HG03442 (cell line): ENCODE results near the gene RDH12.

ENCODE experiments used
- ATAC-seq: cut with Tn5 transposase; IDR thresholded peaks from one replicate; pipeline ENCODE4 v1.9.1; 2021; ENCODE audit warnings: mild to moderate bottlenecking, moderate library complexity; ENCODE audit not compliant: unreplicated experiment

The RDH12 gene

DNA sequence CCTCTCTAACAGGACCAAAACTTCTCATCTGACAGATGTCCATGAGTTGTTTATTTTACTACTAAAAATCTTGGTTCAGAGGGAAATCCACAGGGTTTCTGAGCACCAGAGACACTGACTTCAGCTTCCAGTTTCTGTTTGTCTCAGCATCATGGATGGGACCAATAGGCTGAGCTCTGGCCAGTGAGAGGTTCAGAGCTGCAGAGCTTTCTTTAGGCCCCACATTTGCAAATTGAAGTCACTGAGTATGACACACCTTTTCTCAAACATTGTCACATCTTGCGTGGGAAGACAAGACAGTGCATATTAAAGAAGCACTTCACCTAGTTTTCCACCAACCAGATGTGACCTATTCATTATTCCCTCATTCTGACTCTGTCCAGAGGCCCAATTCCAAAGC lies 45.2 kb downstream of the RDH12 start:
- ATAC-seq: no peak

DNA sequence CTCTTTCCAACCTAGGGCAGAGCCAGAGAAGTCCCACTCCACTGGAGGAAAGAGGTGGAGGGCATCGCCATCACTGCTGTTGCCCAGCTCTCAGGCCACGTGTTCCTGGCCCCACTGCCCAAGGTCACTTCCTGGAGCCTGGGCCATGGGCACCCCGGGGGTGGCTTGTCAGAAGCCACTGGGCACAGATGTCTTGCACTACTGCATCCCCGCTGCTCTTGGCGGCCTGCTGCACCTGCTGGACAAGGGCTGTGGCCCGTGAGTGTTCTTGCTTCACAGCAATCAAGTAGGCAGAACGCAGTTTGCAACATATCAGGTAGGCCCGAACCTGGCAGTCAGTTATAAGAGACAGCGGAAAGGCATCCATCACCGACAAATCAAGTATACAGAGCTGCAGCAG lies 46.6 kb downstream of the RDH12 start:
- no peak for ATAC-seq

DNA sequence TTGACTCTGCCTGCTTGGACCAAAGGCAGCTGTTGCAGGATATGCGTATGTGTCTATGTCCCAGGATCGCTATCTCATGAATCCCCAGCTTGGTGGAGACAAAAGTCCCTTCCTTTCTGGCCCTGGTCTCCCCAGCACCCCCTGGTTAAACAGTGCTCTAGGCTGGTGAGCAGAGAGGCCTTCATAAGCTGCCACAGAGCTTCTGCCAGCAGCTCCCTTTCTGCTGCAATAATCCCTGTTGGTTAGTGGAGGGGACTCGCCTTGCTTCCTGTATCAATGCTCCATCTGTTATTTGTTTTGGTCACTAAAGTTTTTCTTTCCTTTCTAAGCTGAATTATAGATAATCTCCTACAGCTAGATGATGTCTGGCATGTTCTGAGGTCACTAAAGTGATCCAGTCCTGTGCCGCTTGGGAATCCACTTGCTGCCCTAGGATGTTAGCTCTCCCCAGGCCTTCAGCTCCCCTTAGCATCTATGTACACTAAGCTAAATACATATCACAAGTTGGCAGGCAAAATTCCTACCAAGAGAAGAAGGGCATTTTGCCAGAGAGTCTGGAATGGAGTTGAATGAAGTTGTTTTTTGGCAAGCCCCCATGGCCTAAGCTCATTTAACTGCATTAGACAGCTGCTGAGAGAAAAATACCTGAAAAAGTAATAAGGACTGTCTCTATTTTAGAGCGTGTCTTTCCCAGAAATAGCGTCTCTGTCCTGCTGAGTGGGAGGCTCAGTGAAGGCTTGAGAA lies 47.8 kb downstream of the RDH12 start:
- ATAC-seq: no peak

DNA sequence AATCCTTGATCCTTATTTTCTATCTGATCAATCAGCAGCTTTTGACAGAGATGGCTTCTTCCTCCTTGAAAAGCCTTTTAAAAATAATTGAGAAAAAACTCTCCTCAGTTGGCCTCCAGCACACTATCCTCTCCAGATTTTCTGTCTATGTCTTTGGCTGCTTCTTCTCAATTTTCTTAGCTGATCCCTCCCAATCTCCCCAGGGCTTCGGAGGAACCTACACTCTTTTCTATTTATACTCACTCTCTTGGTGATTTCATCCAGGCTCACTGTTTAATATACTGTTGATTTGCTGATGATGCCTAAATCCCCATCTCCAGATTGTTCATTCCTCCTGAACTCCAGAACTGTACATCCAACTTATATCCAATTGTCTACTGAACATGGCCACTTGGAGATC lies 54.8 kb downstream of the RDH12 start:
- no peak for ATAC-seq

DNA sequence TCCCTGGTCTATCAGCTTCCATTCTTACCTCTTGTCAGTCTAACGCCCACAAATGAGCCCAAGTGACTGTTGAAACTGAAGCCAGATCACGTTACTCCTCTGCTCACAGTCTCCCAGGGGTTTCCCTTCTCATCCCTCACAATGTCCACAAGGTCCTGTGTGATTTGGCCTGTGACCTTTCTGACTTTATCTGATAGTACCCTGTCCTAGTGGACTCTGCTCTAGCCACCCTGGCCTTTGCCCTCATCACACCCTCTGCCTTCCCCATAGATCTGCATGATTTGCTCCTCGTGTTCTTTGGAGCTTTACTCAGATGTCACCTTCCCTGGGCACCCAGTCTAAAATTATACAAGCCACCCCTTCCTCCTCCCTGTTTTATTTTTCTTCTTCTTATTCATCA lies 55.5 kb downstream of the RDH12 start:
- ATAC-seq: no peak

DNA sequence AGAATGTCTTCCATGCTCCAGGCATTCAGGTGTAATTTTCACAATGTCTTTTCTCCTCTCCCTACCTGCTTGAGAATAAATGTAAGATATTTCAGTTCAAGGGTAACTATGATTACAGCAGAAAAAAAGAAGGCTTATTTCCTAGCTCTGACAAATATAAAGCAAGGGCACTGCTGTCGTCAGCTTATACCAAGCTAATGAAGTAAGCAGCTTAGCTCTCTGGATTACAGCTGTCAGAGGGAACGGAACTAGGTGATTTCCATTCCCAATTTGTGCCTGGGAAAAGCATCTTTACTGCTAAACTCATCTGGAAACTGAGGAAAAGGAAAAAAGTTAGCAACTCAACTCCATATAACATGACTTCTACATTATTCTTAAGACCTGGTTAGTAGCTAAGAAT lies 58.2 kb downstream of the RDH12 start:
- ATAC-seq: no peak

DNA sequence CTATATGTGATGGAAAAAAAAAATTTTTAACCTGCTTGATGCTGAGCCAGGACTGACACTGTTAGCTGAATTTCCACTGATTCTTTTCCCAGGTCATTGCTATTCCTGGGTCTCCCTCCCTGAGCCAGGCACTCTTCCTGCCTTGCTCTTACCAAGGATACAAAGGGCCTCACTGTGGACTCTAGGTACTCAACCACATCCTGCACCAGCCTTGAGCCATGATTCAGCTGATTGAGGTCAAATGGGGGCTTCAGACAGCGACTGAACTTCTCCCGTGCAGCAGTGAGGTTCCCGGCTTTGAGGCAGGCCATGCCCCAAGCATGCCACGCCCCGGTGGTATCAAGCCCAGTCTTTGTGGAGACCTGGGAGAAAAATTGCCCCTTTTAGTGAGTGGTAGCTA lies 60.4 kb downstream of the RDH12 start:
- ATAC-seq: no peak

DNA sequence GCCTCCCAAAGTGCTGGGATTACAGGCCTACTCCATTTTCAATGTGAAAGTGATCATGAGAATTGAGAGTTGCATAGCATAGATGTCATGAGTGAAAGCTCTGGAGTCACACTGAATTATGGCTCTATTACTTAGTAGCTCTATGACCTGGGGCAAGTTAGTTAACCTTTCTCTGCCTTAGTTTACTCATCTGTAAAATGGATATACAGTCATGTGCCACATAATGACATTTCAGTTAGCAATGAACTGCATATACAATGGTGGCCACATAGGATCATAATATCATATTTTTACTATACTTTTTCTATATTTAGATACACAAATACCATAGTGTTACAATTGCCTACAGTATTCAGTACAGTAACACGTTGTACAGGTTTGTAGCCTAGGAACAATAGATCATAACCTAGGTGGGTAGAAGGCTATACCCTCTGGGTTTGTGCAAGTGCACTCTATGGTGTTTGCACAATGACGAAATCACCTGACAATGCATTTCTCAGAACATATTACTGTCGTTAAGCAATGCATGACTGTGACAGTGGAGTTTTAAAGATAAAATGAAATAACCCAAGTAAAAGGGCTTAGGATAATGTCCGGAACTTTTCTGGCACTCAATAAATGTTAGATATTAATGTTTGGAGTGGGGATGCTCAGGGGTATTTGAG lies 61.6 kb downstream of the RDH12 start:
- ATAC-seq: no peak

DNA sequence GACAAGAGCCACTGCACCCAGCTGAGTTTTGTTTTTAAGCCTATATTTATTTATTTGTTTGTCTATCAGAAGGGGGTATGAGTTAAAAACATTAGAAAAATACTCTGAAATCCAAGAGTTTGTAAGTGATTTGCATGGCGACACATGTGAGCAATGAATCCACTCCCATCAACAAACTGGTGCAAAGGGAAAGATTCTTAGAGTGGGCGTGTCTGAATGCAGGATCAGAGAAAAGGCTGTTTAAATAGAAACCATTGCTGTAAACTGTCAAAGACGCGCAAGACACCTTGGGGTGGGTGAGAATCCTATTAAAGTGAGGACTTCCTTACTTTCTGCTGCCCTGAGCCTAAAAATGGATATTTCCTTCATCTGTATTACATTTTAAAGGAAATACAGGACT lies 62.8 kb downstream of the RDH12 start:
- no peak for ATAC-seq

DNA sequence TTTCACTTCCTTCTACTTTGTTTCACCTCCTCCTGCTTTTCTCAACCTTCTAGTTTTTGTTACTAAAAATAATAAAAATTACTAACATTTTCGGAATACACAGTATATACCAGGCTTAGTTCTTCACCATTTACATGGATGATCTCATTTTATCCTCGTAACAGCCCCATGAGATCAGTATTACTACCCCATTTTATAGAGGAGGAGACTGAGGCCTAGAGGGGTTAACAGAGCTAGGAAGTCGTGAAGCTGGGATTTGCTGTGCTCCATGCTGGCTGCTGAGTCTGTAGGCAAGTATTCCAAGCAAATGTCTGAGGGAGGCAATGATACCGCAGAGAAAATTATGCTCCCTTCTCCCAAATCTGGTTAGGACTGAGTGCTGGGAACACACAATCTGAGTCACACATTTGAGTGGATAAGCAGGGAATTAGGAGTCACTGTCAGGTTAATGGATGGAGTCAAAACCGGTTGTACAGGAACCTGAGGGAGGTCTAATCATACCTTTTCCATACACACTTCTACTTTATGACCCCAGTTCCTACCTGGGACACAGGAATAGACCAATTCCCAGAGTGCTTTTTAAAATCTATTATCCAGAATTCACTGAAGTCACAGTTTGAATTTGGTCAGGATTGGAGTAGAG lies 63.6 kb downstream of the RDH12 start:
- no peak for ATAC-seq

DNA sequence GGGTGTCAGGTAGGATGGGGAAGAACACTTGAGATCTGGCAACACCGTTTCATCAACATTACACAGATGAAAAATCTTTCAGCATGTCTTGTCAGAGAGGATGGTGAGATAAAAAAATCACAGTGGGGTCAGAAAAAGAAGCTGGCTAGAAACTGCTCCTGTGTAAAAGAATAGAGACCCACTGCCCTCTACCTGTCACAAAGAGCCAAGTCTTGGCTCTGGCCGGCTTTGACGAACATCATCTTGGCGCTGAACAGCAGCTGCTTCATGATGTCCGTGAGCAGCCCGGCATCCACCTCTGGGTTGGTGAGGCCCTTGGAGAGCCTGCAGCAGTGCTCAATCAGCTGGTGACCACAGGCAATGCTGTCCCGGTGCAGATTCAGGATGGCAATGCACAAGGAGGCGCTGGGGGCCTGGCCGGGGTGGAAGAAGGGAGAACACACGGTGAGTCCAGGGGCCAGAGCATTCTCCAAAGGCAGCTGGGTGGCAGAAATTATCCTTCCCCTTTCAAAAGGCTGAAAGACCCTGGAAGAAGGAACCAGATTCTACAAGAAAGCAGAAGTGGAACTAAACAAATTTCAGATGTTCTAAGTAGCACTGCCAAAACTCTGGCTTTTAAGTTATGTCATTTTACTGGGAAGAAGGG lies 64.5 kb downstream of the RDH12 start:
- no peak for ATAC-seq

DNA sequence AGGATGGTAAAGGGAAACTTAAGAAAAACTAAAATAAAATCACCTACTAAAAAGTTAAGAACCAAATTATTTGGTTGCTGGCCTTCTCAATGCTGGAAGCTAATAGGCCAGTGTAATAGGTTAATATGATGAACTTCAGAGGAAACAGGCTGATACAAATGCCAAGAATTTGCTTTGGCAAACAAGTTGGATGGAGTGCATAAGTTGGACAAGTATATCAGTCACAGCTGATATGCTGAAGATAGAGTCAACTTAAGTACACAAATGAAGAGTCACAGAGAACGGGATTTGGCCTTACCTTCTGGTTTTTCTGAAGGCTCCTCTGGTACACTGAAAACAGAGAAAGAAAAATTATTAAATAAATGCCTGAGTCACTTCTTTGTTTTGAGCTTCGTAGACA lies 66.5 kb downstream of the RDH12 start:
- ATAC-seq: no peak

DNA sequence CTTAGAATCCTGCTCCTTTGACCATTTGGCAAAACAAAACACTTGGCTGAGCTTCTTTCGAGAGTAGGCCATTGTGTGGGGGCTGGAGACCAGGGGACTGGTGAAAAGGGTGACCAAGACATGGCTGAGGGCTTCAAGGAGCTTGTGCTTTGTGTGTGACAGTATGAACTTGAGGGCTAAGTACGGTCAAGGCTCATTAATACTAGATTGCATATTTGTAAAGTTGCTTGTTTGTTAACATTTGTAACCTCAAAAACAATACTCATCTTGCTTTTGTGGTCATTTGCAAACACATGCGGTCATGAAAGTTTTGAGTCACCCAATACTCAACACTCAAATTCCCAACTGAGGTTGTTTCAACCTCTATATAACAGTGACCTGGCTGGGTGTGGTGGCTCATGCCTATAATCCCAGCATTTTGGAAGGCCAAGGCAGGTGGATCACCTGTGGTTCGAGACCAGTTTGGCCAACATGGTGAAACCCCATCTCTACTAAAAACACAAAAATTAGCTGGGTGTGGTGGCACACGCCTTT lies 72.2 kb downstream of the RDH12 start:
- ATAC-seq: no peak

DNA sequence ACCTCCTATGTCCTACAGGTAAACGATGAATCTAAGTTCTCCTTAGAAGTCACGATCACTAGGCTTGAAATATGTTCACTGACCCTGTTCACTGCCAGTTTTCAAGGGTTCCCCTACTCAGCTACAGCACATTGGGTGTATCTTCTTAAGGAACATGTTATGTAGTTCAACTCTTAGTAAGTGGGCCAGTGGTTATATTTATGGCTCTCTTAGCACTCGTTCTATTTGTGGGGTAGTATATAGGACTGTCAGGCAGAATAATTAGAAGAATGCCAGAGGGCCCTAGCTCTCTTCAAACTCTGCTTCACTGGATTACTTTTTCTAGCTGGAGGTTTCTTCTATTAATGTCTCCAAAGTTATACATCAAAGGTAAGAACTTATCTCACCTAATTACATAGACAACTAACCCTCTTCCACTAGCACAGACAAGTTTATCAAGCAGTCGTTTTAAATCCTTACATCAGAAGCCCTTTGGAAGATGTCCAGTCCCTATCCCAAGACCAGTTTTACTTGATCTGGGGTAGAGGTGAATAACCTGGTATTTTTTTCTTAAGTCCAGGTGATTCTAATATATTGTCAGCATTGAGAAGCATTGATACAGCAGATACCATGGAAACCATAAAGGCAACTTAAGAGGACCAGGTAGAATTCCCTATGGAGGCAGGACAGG lies 75.1 kb downstream of the RDH12 start:
- ATAC-seq: no peak

DNA sequence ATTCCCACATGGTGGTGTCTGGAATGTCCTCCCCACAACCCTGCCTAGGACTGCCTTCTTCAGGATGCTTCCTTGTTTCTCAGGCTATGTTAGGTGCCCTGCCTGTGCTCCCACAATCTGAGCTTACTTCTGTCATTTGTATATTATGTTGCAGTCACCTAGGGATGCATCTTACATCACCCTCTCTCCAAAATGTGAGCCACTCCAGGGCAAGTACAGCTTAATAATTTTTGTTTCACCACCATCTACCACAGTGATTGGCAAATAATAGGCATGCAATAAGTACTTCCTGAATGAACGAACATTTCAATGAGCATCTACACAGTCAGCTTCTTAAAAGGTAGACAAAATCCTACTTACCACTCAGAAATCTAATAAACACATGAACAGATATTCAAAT lies 77.1 kb downstream of the RDH12 start:
- ATAC-seq: no peak

DNA sequence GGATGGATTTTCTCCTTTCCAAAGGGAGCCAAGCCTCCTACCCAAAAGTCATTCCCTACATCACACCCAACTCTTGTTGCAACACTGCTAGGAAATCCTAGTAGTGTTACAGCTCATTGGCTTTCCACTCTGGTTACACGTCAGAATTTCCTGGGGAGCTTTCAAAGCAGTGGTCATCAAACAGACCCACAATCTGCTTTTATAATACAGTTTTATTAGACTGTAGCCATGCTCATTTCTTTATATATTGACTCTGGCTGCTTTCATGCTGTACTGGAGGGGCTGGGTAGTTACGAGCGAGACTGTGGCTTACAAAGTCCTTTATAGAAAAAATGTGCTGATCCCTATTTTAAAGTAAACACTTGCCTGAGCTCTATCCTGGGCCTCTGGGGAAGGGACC lies 80.4 kb downstream of the RDH12 start:
- no peak for ATAC-seq
